GM12873 (cell line): ENCODE results near the gene C10orf143.

Source experiments
- TF ChIP-seq, protein P1 (sequence below): IDR thresholded peaks from 2 replicates; pipeline ENCODE4 v1.5.1; 2012; ENCODE audit warnings: low read depth, mild to moderate bottlenecking, moderate library complexity, low read length, control low read depth; ENCODE audit not compliant: insufficient read depth; ENCODE audit errors: missing control alignments

The C10orf143 gene

GRCh38 chr10:130038019-130038555 lies 72.5 kb downstream of the C10orf143 start:
- TF ChIP-seq, protein P1, sequence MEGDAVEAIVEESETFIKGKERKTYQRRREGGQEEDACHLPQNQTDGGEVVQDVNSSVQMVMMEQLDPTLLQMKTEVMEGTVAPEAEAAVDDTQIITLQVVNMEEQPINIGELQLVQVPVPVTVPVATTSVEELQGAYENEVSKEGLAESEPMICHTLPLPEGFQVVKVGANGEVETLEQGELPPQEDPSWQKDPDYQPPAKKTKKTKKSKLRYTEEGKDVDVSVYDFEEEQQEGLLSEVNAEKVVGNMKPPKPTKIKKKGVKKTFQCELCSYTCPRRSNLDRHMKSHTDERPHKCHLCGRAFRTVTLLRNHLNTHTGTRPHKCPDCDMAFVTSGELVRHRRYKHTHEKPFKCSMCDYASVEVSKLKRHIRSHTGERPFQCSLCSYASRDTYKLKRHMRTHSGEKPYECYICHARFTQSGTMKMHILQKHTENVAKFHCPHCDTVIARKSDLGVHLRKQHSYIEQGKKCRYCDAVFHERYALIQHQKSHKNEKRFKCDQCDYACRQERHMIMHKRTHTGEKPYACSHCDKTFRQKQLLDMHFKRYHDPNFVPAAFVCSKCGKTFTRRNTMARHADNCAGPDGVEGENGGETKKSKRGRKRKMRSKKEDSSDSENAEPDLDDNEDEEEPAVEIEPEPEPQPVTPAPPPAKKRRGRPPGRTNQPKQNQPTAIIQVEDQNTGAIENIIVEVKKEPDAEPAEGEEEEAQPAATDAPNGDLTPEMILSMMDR, result no peak

- TF ChIP-seq, protein P1, result no peak
Measured at GRCh38 chr10:130037169-130037661, 73.4 kb downstream of the C10orf143 start.

GRCh38 chr10:130036296-130037065 lies 74.1 kb downstream of the C10orf143 start:
- TF ChIP-seq, protein P1, result no peak

DNA sequence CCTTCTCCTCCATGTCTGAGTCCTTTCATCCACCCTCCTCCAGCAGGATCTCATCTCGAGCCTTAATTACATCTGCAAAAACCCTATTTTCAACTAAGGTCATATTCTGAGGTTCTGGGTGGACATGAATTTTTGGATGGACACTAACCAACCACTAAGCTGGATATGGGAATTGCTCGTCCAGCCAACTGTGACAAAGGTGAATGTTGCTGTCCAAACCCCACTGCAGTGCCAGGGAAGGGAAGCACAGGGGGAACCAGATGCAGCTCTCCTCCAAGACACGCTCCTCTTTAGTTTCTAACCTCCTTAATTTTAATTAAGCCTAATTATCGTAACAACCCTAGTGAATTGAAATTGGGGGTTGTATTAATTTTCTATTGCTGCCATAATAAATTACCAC lies 81.4 kb downstream of the C10orf143 start:
- TF ChIP-seq, protein P1, result no peak

DNA sequence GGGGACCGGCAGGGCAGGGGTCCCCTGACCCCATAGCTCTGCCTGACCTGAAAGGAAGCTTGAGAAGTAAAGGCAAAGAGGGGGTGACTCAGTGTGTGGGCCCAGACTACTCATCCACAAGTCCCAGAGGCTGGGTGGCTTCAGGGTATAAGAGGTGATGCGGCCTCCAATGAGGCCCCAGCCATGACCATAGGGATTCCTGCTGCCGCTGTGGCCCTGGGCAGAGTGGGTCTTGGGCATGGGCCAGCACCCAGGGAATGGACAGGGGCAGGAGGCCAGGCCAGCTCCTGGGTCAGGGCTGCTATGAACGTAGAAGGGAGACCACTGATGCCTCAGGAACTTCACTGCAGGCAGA lies 82.2 kb downstream of the C10orf143 start:
- TF ChIP-seq, protein P1, result no peak

- TF ChIP-seq, protein P1, result no peak
Measured at GRCh38 chr10:130027716-130028464, 82.7 kb downstream of the C10orf143 start.
